Hematopoietic multipotent progenitor cell treated with erythropoietin and hydrocortisone succinate and interleukin-3 and kit ligand, for 8 days (in vitro differentiated cells): ENCODE measurements around the gene TDRD3.

Experiments used
- DNase-seq: peaks from one replicate; pipeline ENCODE4 v3.0.0-alpha.2; 2015

TDRD3 gene

DNA sequence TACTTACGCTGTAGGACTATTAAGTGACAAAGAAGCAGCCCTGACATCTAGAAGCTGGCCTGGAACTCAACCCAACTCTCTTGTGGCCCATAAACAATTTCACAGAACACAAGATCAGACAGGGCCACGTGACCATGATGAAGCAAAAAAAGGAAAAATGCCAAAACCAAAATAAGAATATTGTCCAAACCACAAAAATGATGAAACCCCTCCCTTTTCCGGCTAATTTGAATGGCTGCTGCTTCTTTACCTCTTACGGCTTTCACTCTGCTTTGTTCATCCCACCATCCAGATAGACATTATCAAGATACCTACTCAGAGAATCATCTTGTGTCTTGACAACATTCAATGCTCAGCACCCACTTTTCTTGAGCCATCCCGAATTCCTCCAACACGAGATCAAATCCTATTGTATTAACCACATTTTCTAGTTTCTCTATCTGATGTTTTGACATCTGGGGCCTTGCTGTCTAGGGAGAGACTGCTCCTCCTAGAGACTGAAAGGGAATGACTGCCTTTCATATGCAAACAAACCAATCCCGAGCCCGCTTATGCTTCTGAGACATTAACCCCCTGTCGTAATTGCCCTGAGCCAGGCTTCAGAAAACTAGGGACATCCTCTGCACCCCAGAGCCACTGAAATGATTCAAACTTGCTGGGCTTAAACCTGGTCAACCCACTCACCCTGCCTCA, 186.3 kb downstream of the TDRD3 start:
- no peak for DNase-seq

DNA sequence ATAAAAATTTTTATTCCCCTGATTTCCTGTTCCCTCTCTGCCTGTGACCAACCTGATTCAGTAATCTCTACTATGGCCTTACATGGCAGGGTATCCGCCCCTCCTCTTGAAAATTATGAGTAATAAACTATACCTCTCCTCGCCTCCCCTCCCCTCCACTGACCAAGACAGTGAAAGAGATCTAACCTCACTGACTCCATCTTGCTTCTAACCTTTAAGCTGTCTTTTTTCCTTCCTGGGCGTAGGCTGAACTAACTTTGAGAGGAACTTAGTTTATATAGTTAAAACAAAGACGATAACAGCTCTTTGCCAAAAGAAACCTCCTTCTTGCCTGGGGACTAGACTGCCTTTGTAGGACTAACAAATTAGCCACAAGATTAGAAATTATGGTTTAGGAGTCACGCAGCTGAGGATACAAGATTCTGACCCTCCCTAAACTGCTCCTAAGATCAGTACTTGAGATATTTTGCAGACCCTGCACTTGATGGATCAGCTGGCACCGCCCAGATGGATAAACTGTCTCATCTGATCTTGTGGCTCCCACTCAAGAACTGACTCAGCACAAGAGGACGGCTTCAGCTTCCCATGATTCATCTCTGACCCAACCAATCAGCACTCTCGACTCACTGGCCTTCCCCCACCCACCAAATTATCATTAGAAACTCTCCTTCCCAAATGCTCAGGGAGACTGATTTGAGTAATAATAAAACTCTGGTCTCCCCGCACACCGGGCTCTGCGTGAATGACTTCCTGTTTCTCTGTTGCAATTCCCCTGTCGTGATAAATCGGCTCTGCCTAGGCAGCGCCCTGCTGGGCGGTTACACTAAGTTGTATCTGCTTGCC, 187.1 kb downstream of the TDRD3 start:
- peak; percentile 40 for DNase-seq

DNA sequence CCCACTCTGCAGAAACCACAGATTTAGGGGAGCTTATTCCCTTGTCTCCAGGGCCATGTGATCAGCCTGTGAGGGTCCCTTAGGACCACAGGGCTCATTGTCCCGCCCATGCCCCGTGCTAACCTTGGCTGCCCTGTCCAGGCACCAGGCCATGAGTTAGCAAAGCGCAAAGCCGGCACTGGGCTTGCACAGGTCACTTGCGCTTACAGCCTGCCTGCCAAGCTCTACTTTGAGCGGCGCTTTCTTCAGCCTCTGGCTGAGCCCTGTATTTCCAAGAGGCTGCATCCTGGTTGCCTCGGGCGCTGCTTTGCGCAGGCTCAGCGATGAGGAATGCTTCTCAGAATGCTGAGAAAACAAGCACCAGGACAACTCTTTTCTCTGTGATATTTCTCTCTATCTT, 188.0 kb downstream of the TDRD3 start:
- no peak for DNase-seq

DNA sequence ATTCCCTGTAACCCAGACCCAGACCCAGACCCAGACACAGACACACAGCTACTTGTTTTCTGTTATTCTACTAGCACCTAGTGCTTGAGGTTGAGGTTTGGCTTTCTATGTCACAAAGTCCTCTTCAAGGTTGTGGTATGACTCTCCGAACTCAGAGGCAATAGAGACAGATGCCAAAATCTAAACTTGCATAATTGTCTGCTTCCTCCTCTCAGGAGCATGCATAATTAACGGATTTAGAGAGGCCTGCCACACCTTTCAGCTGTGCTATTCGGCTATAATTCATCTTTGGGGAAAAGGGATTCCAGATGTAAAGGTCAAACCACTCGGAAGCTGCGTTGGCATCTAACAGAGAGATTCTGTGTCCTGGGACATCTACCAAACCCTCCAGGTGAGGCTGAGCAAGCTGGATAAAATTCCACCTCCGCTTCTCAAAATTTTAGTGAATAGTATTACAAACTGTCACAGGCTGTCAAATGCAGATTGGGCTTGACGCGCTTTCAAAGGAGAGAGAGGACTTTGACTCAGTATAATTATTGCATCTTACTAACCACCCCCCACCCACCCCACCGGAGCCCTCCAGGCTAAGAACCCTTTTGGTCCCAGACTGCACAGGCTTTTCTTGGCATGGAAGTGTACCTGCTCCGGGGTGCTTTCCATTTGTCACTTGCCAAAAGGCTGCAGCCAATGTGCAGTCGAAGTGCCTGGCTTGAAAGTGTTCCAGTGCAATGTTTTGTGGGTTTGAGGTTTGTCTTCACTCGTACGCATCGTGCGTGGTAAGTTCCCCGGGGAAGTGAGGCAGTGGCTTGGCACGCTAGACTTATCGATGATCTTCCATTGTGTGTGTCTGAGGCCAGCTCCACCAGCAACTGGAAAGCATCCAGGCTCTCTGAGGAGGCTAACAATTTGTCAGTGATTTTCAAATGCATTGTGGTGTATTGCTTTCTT, 194.1 kb downstream of the TDRD3 start:
- no peak for DNase-seq

DNA sequence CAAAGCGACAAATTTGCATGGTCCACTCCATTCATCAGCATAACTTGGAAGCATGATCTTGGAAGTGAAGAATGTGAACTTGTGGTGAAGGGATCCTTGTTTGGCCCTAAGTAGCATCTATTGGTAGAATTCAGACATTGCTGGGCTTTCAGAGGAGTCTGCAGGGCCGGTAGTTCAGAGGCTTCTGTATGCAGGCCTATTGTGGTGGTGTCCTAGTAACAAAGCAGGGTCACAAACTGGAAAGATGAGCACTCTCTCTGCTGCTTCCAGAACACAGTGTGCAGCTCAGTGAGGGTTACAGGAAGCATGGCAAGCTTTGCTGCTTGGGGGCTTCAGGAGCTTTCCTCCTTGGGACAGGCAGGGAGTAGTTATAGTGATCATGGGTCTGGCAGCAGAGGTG, 206.0 kb downstream of the TDRD3 start:
- DNase-seq, result no peak

DNA sequence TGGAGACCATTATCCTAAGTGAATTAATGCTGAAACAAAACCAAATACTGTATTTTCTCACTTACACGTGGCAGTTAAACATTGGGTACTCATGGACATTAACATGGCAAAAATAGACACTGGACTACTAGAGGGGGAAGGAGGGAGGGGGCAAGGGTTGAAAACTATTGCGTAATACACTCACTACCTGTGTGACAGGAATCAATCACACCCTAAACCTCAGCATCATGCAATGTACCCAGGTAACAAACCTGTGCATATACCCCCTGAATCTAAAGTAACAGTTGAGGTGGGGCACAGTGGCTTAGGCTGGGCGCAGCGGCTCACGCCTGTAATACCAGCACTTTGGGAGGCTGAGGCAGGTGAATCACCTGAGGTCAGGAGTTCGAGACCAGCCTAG, 207.0 kb downstream of the TDRD3 start:
- no peak for DNase-seq

DNA sequence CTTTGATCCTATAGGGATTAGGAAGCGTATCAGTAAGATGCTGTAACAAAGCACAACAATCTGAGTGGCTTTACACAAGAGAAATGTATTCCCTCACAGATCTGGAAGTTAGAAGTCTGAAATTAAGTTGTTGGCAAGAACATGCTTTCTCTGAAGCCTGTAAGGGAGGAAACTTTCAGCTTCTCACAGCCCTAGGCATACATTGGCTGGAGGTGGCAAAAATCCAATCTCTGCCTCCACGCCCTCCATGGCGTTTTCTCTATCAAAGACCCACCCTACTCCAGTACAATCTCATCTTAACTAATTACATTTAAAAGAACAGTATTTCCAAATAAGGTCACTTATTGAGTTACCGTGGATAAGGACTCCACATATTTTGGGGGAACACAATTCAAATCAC, 211.9 kb downstream of the TDRD3 start:
- DNase-seq, result no peak

DNA sequence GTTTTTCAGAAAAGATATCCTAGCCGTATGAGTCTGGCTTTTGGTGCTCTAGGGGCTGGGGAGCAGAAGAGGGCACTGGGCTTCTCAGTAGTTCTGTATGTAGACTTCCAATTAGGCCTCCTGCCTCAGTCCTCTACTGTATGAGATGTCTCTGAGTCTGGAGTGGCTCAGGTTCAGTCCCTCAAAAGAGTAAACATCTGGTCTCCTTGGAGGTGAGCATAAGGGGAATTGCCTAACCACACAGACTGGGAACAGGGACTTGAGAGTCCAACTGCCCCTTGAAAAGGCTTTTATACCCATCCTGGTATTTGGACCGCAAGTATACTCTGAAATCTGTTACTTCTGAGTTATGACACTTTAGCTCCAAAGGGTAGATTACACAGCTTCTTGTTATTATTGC, 214.5 kb downstream of the TDRD3 start:
- DNase-seq, result no peak

DNA sequence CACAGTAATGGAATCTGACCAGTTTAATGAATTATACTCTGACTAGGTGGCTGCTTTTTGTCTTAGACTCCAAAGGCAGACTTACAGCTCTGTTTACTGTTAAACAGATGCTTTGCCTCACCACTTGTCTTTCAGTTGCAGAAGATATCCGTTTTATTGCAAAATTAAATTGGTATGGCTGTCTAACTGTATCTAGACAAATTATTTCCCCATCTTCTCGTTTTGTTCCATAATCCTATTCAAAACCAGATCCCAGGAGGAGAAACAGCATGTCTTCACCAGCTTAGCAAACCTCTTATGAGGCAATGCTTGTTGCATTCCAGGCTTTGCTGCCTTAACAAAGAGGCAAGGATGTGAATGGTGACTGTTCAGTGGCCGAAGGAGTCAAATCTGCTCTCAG, 215.6 kb downstream of the TDRD3 start:
- no peak for DNase-seq

DNA sequence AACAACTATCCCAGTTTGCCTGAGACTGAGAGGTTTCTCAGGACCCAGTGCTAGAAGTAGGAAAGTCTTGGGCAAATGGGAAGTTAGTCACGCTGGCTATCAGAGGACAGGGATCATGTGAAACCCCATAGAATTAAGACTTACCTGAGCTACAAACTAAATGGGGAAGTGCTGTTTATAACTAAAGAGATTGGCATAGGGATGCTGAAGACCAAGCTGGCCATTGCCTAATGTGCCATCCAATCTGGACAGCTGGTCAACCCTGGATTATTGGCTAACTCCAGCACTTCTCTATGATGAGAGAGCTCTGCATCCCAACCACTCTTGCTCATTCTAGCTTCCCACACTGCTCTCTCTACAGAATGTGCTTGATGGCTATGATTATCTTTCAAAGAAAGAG, 216.1 kb downstream of the TDRD3 start:
- DNase-seq, result no peak

DNA sequence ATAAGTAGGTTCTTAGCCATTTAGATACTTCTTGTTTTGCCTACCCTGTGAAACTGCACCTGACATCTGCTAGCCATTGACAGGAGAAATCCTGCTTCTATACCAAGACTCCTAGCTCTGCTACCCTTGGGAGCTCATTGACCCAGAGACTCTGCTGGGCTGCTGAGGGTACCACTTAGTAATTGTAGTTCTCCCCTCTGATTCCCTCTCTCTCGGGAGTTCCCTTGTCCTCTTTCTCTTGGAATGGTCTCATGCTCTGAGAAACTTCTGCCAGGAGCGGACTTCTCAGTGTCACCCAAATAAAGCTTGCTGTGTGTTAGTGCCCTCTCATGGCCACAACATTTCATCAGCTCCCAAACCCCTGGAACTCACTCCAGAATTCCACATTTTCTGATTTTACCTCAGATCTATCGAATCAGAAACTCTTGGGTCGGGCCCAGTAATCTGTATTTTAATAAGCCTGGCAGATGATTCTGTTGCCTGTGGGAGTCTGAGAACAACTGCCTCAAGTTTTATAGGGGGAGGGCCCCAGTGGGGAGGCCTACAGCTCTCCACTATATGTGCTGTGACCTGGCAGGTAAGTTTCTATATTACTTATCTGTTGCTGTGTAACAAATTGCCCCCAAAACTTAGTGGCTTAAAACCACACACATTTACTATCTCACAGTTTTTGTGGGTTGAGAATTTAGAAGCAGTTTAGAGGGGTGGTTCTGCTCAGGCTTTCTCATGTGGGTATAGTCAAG, 221.1 kb downstream of the TDRD3 start:
- DNase-seq, result no peak

DNA sequence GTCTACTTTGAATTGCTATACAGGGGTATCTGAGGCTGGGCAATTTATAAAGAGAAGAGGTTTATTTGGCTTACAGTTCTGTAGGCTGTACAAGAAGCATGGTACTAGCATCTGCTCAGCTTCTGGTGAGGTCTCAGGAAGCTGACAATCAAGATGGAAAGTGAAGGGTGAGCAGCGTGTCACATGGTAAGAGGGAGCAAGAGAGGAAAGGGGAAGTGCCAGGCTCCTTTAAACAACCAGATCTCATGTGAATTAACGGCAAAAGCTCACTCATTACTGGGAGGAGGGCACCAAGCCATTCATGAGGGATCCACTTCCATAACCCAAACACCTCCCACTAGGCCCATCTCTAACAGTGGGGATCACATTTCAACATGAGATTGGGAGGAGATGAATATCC, 222.4 kb downstream of the TDRD3 start:
- no peak for DNase-seq

DNA sequence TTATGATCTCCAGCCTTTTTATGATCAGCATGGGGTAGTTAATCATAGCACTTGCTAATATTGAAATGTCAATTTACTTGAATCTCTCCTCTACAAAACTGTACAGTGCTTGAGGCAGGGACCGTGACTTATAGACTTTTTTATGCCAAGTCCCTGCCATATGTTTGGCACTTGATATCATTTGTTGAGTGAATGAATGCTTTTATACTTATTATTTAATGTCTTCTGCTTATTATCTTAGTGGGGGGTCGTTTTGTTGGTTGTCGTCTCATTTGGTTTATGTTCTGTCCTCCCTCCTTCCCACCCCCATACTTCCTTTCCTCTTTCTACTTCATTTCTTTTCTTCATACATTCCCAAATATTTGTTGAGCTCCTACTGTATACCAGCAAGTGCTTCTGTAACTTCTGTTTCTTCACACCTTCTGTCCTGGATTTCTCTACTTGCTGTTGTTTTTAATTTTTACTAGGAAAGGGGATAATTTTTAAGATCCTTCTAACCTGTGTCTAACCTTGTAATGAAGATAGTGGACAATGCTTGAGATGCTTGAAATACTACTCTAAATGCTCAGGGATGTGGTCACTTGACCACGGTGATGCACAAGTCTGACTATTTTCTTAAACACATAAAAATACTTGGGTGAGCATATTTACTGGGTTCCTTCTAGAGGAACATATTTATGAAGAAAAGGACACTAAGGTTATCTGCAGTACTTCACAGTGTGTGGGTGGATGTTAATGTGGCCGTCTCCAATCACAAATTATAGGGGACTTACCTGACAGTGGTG, 223.8 kb downstream of the TDRD3 start:
- no peak for DNase-seq

DNA sequence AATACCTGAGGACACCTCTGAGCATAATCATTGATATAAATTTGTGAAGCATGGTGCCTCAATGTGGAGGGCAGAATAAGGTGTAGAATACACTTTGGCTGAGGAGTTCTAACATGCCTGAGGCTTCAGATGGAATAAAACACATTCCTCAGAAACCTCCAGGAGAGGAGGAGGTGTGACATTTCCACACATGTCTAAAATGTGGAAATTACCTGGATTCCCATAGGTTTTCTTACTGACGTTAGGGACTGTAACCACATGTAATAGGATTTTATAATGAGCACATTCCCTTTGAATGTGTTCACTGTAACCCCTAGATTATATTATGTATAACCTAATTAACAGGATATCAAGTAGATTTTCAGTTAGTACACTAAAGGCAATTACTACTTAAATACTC, 226.1 kb downstream of the TDRD3 start:
- no peak for DNase-seq
